Measurements from ENCODE around the gene SNX24.

Gene SNX24, protein sequence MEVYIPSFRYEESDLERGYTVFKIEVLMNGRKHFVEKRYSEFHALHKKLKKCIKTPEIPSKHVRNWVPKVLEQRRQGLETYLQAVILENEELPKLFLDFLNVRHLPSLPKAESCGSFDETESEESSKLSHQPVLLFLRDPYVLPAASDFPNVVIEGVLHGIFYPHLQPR

DNA sequence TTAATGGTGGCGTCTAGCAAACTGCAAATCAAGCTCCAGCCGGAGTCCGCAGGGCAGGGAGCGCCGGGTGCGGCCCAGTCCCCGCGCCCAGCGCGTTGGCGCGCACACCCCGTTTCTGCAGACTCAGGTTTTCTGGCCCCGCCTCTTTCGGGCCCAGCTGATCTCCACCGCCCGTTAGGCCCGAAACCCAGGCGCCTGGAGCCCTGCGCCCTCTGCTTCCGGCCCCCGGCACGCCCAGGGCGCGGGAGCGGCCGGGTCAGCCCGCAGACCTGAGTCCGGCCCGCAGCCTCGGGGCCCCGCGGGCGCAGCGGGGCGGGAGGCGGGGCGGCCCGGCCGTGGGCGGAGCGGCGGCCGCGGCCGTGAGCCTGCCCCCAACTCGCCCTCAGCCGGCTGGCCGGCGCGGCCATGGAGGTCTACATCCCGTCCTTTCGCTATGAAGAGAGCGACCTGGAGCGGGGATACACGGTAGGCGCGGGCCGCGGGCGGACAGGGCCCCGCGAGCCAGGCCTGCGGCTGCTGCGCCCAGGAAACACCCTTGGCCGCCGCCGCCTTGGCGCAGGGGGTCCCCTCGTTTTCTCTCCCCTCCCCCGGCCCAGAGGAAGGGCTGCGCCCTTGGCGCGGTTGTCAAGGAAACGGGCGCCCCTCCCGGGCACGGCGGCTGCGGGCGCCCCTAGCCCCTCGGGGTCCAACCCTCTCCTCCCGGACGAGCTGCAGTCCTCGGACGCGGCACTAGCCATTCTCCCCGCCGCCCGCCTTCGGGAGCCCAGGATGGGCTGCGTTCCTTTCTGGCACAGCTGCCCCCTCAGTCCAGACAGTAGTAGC, at the start of gene SNX24:
Gene SNX24 (plus strand): TSS at position 385 of the 822 bp plus-strand sequence. CDS start 21 bp downstream, at position 406.
- Mint-ChIP-seq H3K36me3 (ENCODE audit: low read depth) (no peaks in the 10 kb centered on the region), H3K4me1 (ENCODE audit: low read depth) (peaks cover 13% of the 10 kb centered on the region), H3K9me3 (no peaks in the 10 kb centered on the region), H3K27me3 (ENCODE audit: low read depth) (peaks cover 40% of the 10 kb centered on the region), H3K27ac (peak within 1 kb of the TSS; percentile 26), H3K4me3 (peak within 1 kb of the TSS; percentile 82)

DNA sequence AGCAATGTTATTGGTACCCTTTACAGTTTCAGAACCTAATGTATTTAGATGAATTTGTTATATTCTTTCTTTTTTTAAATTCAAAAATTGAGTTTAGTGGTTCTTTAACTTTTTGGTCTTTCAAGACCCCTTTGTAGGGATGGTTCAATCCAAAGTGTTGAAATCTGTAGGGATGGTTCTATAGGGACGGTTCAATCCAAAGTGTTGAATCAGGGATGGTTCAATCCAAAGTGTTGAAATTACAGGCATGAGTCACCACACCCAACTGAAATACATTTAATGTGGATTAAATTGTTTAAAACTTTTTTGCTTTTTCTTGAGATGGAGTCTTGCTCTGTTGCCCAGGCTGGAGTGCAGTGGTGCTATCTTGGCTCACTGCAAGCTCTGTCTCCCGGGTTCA, 39.9 kb upstream of the SNX24 start:
- H3K4me1 Mint-ChIP-seq (ENCODE audit: low read depth): no peaks in the 10 kb centered on the region
- H3K27me3 Mint-ChIP-seq (ENCODE audit: low read depth): no peaks in the 10 kb centered on the region
- H3K4me3 Mint-ChIP-seq: no peak overlapping the region
- H3K27ac Mint-ChIP-seq: no peak overlapping the region
- H3K36me3 Mint-ChIP-seq (ENCODE audit: low read depth): peaks cover 26% of the 10 kb centered on the region
- H3K9me3 Mint-ChIP-seq: no peaks in the 10 kb centered on the region

DNA sequence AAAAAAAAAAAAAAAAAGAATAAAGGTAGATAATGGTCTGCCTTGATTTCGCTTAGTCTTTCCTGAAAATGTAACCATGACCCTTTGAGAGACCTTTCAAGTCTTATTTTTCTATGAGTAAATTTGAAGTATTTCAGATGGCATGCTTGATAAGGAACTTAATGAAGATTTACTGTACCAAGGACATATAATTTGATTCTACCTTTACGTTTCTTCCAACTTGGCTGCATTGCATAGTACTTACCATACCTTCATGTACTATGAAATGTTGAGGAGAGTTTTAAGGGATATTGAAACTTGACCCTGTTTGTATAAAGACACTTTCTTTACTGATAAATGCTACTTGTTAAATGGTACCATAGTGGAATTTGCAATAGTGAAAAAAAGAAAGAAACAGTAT, 35.0 kb upstream of the SNX24 start:
- no peaks in the 10 kb centered on the region for H3K4me1 Mint-ChIP-seq (ENCODE audit: low read depth)
- H3K9me3 Mint-ChIP-seq: no peaks in the 10 kb centered on the region
- H3K27me3 Mint-ChIP-seq (ENCODE audit: low read depth): no peaks in the 10 kb centered on the region
- peaks cover 18% of the 10 kb centered on the region for H3K36me3 Mint-ChIP-seq (ENCODE audit: low read depth)
- no peak overlapping the region for H3K4me3 Mint-ChIP-seq
- no peak overlapping the region for H3K27ac Mint-ChIP-seq

DNA sequence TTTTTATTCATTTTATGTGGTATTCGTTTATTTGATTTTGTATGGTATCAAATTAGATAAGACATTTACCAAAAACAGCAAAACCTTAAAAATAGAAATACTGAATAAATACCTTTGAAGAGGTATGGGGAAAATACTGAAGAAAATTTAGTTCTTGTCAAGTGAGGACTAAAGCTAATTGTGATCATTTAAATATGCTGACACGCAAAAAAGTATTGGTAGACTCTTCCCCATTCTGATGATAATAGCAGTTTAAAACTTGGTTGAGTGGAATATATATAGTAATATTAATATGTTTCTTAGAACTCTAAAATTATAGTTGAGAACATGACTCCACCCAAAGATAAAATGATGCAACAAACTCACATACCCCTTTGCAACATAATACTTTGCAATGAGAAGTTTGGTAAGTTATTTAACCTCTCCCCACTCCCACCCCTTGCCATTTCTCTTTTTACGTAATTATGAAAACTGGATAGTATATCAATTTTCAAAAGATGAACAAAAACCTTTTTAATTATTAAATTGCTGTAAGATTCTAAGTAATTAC, 30.1 kb upstream of the SNX24 start:
- no peak overlapping the region for H3K4me3 Mint-ChIP-seq
- no peaks in the 10 kb centered on the region for H3K4me1 Mint-ChIP-seq (ENCODE audit: low read depth)
- peaks cover 7% of the 10 kb centered on the region for H3K36me3 Mint-ChIP-seq (ENCODE audit: low read depth)
- no peak overlapping the region for H3K27ac Mint-ChIP-seq
- H3K9me3 Mint-ChIP-seq: no peaks in the 10 kb centered on the region
- no peaks in the 10 kb centered on the region for H3K27me3 Mint-ChIP-seq (ENCODE audit: low read depth)

DNA sequence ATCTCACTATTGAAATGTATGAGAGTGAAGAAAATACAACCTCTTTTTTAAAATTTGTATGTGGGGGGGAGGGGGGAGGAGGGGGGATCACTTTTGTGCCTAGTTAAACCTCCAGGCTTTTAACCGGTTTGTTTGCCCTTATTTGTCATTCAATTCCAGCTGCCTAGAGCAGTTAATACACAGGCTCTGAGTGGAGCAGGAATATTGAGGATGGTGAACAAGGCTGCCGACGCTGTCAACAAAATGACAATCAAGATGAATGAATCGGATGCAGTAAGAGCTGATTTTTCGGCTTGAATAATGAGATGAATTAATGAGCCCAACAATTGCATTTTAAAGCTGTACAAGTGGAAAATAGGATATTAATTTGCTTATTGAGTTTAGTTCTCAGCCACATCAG, 28.7 kb upstream of the SNX24 start:
- Mint-ChIP-seq H3K36me3 (ENCODE audit: low read depth) (peaks cover 3% of the 10 kb centered on the region), H3K9me3 (no peaks in the 10 kb centered on the region), H3K4me3 (no peak overlapping the region), H3K27ac (no peak overlapping the region), H3K4me1 (ENCODE audit: low read depth) (no peaks in the 10 kb centered on the region), H3K27me3 (ENCODE audit: low read depth) (no peaks in the 10 kb centered on the region)

DNA sequence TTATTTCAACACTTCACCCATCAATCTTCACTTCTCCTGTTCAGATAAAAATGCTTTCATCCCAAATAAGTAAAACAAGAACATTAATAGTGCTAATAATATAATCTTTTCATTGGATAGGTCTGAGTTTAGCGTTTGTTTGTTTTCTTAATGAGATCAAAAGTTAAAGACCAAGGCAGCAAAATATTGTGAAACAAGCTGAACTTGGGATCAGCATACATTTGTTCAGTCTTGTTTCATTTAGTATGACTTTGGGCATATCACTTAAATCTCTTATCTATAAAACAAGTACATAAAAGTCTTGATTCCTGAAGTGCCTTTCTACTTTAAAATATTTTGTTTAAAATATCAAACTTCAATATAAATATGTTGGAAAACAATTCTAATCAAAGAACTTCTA, 13.4 kb upstream of the SNX24 start:
- Mint-ChIP-seq H3K27me3 (ENCODE audit: low read depth) (no peaks in the 10 kb centered on the region), H3K4me3 (no peak overlapping the region), H3K9me3 (no peaks in the 10 kb centered on the region), H3K36me3 (ENCODE audit: low read depth) (peaks cover 10% of the 10 kb centered on the region), H3K27ac (no peak overlapping the region), H3K4me1 (ENCODE audit: low read depth) (no peaks in the 10 kb centered on the region)

DNA sequence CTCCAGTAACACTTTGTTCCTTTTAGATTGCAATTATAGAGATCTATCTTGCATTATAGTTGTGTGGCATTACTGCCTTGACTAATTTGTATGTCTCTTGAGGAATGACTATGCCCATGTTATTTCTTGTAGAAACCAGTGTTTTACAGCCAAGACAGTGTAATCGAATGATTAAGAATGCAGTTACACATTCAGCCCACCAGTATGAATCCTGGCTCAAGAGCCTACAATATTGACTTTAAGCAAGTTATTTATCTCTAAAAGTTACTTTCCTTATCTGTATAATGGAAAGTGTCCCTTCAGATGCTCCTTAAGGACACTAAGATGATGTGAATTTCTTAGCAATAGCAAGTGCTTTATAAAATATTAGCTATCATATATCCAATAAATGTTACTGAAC, 9.7 kb upstream of the SNX24 start:
- Mint-ChIP-seq H3K4me3 (no peak overlapping the region), H3K27me3 (ENCODE audit: low read depth) (peaks cover 4% of the 10 kb centered on the region), H3K4me1 (ENCODE audit: low read depth) (peaks cover 4% of the 10 kb centered on the region), H3K36me3 (ENCODE audit: low read depth) (no peaks in the 10 kb centered on the region), H3K9me3 (no peaks in the 10 kb centered on the region), H3K27ac (no peak overlapping the region)

DNA sequence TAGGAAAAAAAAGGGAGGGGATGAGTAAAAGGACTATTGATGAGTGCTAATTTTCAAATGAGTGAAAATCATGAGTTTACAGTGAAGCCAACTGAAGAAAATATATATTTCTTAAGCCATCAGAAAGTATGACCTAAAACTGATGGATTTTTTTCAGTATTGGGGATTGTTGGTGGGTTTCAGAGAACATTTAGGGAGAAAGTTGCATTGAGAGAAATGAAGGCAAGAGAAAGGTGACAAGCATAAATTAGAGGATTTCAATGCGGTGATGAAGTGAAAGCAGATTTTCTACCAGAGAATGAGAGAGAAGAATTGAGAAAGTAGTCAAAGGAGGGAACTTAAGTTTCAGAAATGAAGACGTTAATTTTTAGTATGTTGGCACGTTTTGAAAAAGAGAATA, 8.5 kb upstream of the SNX24 start:
- peaks cover 7% of the 10 kb centered on the region for H3K27me3 Mint-ChIP-seq (ENCODE audit: low read depth)

DNA sequence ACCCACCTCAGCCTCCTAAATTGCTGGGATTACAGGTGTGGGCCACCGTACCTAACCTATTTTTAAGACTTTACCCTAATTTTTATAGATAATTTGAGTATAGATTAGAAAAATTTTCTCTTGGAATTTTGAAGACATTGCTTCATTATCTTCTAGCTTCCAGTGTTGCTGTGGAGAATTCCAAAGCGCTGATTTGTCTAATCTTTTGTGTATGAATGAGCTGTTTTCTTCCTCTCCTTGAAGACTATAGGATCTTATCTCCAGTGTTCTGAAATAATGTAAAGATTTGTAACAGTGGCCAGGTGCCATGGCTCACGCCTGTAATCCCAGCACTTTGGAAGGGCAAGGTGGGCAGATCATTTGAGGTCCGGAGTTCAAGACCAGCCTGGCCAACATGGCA, 5.7 kb upstream of the SNX24 start:
- no peaks in the 10 kb centered on the region for H3K9me3 Mint-ChIP-seq
- peaks cover 13% of the 10 kb centered on the region for H3K4me1 Mint-ChIP-seq (ENCODE audit: low read depth)
- H3K27ac Mint-ChIP-seq: no peak overlapping the region
- no peak overlapping the region for H3K4me3 Mint-ChIP-seq
- peaks cover 27% of the 10 kb centered on the region for H3K27me3 Mint-ChIP-seq (ENCODE audit: low read depth)
- no peaks in the 10 kb centered on the region for H3K36me3 Mint-ChIP-seq (ENCODE audit: low read depth)

More for the DNA sequence above, 8.5 kb upstream of the SNX24 start:
- H3K4me3 Mint-ChIP-seq: no peak overlapping the region
- H3K4me1 Mint-ChIP-seq (ENCODE audit: low read depth): peaks cover 4% of the 10 kb centered on the region
- no peaks in the 10 kb centered on the region for H3K36me3 Mint-ChIP-seq (ENCODE audit: low read depth)
- H3K9me3 Mint-ChIP-seq: no peaks in the 10 kb centered on the region
- no peak overlapping the region for H3K27ac Mint-ChIP-seq

DNA sequence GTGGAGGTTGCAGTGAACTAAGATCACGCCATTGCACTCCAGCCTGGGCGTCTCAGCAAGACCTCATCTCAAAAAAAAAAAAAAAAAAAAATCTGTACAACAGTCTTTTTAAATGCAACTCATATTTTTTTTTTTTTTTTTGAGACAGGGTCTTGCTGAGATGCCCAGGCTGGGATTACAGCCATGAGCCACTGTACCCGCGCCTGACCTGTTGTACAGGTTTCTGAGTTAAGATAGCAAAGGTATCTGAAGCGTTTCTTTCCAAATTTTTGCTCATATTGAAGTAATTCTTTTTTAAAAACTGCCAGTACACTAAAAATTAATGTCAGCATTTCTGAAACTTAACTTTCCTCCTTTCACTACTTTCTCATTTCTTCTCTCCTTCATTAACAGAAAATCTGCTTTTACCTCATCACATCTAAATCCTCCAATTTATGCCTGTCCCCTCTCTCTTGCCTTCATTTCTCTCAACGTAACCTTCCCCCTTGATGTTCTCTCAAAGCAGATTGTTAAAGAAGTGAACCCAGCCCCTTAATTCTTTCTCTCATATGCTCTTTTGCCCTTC, 3.3 kb upstream of the SNX24 start:
- H3K4me3 Mint-ChIP-seq: no peak overlapping the region
- H3K27me3 Mint-ChIP-seq (ENCODE audit: low read depth): peaks cover 41% of the 10 kb centered on the region
- H3K4me1 Mint-ChIP-seq (ENCODE audit: low read depth): peaks cover 15% of the 10 kb centered on the region
- peak overlapping the region; percentile 1 for H3K27ac Mint-ChIP-seq
- H3K9me3 Mint-ChIP-seq: no peaks in the 10 kb centered on the region
- no peaks in the 10 kb centered on the region for H3K36me3 Mint-ChIP-seq (ENCODE audit: low read depth)

DNA sequence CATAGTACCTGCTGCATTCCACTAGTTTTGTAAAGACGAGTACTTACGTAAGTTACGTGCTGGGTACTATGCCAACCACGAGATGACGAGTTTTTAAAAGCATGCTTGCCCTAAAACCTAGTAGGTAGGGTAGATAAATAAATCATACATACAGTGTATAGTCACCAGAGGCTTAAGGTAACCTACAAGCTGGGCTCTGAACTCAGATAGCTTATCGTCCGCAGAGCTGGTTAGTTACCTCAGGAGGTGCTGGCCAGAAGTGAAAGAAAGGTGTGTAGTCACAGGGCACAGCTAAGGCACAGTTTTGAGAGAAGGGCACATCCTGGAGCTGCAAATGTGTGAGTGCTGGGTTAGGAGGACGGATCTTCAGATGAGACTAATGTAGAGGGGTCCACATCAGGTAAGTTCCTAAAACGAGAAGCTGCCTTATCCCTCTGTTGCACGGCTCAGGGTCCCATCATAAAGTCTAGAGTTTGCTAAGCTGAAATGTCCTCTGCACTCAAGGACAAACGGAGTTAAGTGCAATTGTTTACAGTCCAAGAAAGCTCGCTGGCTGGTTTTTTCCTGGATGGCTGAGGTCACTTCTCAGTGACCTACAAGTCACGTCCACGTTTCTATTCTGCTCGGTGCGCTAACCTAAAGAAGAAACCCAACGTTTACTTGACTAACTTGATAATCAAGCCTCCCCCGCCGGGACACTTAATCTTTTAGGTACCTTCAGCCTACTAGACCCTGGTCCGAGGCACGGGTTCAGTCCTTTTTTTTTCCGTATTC, 1.1 kb upstream of the SNX24 start:
- peak overlapping the region; percentile 26 for H3K27ac Mint-ChIP-seq
- H3K4me3 Mint-ChIP-seq: peak overlapping the region; percentile 82
- H3K27me3 Mint-ChIP-seq (ENCODE audit: low read depth): peaks cover 43% of the 10 kb centered on the region
- no peaks in the 10 kb centered on the region for H3K9me3 Mint-ChIP-seq
- peaks cover 15% of the 10 kb centered on the region for H3K4me1 Mint-ChIP-seq (ENCODE audit: low read depth)
- H3K36me3 Mint-ChIP-seq (ENCODE audit: low read depth): no peaks in the 10 kb centered on the region

DNA sequence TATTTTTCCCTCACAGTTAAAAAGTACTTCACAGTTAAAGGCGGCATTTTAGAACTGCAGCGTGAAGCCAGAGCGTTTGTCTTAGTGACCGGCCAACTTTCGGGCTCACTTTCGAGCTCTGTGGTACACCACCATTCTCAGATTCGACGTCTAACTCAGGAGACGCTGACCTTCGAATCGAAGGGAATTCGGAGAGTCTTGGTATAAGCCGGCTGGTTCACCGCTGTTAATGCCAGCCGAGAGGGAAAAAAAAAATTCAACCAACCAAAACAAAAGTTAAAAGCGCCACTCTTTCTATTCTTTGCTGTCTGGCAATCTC, 544 bp upstream of the SNX24 start:
- H3K27ac Mint-ChIP-seq: no peak overlapping the region
- H3K27me3 Mint-ChIP-seq (ENCODE audit: low read depth): peaks cover 43% of the 10 kb centered on the region
- H3K36me3 Mint-ChIP-seq (ENCODE audit: low read depth): no peaks in the 10 kb centered on the region
- peak overlapping the region; percentile 82 for H3K4me3 Mint-ChIP-seq
- H3K9me3 Mint-ChIP-seq: no peaks in the 10 kb centered on the region
- H3K4me1 Mint-ChIP-seq (ENCODE audit: low read depth): peaks cover 15% of the 10 kb centered on the region

DNA sequence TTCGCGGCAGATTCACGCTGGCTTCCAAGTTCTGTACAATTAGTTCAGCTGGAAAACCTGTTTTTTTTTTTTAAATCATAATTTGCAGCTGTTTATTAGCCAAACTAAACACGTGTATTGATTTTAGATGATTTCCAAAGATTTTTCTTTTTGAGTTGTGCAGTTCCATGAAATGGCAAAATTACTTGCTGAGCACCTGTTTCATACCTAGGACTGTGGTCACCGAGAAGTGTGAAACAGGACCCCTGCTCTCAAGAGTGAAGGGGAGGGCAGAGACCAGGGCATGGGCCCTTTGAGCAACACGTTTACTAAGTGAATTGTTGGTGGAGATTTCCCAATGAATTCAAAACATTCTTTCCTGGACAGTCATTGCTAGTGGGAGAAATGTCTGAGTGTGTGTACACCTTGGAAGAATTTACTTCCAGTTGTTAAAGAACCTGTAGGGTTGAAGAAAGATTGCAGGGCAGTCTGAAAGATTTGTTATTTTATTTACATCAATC, 688 bp downstream of the SNX24 start:
- H3K27me3 Mint-ChIP-seq (ENCODE audit: low read depth): peaks cover 39% of the 10 kb centered on the region
- H3K36me3 Mint-ChIP-seq (ENCODE audit: low read depth): no peaks in the 10 kb centered on the region
- peaks cover 10% of the 10 kb centered on the region for H3K4me1 Mint-ChIP-seq (ENCODE audit: low read depth)

DNA sequence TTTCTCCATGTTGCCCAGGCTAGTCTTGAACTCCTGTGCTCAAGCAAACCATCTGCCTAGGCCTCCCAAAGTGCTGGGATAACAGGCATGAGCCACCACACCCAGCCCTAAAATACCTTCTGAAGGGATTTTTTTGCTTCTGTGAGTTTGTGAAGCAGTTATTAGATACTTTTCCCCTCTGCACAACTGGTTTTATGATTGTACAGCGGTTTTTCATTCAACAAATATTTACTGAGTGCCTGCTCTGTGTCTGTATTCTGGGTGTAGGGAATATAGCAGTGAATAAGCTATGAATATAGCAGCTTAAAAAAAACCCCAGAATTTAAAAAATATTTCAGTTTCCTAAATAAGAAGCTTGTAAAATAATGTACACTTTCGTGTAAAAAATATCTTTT, 2.3 kb downstream of the SNX24 start:
- Mint-ChIP-seq H3K36me3 (ENCODE audit: low read depth) (no peaks in the 10 kb centered on the region), H3K27ac (no peak overlapping the region), H3K27me3 (ENCODE audit: low read depth) (peaks cover 32% of the 10 kb centered on the region), H3K4me1 (ENCODE audit: low read depth) (peaks cover 10% of the 10 kb centered on the region), H3K9me3 (no peaks in the 10 kb centered on the region), H3K4me3 (no peak overlapping the region)

More for the DNA sequence above, 688 bp downstream of the SNX24 start:
- Mint-ChIP-seq H3K4me3 (peak overlapping the region; percentile 59), H3K27ac (peak overlapping the region; percentile 10), H3K9me3 (no peaks in the 10 kb centered on the region)

Data from T-helper 1 cell treated with Interleukin-12 subunit alpha and Interleukin-12 subunit beta and Interleukin-4 antibody, amounts not matched to agents 30 μg/mL and 1 μg/mL, for 36 hours (primary cell).